GM23338 (cell line): Measurements from ENCODE around the gene SLC27A4.

Experiments used
- CREB1 ChIP-seq: fragments of 250-450 bp; sonication (Bioruptor Pico); IDR thresholded peaks from 2 replicates; pipeline ENCODE4 v1.5.0; 2020; ENCODE audit warnings: low read depth, mild to moderate bottlenecking, moderate library complexity
- CTCF ChIP-seq, 2 experiments: fragments of 200-600 bp in 1 of 2; sonication (generic) in 1 of 2; conservative IDR thresholded peaks; 2 replicates each; pipeline versions ENCODE4 v1.5.1 to v1.6.1; 2016 to 2017; ENCODE audit warnings: antibody characterized with exemption in 2 of 2, low read depth in 2 of 2, mild to moderate bottlenecking in 2 of 2, moderate library complexity in 1 of 2
- EZH2 ChIP-seq: fragments of 200-600 bp; sonication (generic); IDR thresholded peaks from one replicate; pipeline ENCODE4 v1.8.0; 2017; ENCODE audit warnings: antibody characterized with exemption, mild to moderate bottlenecking, low read depth; ENCODE audit not compliant: unreplicated experiment
- EZH2phosphoT487 ChIP-seq: fragments of 200-600 bp; sonication (generic); IDR thresholded peaks from one replicate; pipeline ENCODE4 v1.8.1; 2018; ENCODE audit warnings: antibody characterized with exemption; ENCODE audit not compliant: unreplicated experiment
- JUNB ChIP-seq: IDR thresholded peaks from one replicate; pipeline ENCODE4 v1.6.1; 2016; ENCODE audit warnings: antibody characterized with exemption; ENCODE audit not compliant: unreplicated experiment
- NANOG ChIP-seq: IDR thresholded peaks from 2 replicates; pipeline ENCODE4 v1.6.1; 2016; ENCODE audit warnings: antibody characterized with exemption, borderline replicate concordance
- POLR2AphosphoS5 ChIP-seq: IDR thresholded peaks from 2 replicates; pipeline ENCODE4 v1.6.1; 2016; ENCODE audit warnings: antibody characterized with exemption, low read depth
- ZNF331 ChIP-seq: fragments of 250-450 bp; sonication (Bioruptor Pico); IDR thresholded peaks from 2 replicates; pipeline ENCODE4 v1.5.0; 2020; ENCODE audit warnings: low read depth, mild to moderate bottlenecking, moderate library complexity
- TF ChIP-seq, protein P1 (sequence below): IDR thresholded peaks from one replicate; pipeline ENCODE4 v1.6.1; 2018; ENCODE audit warnings: antibody characterized with exemption; ENCODE audit not compliant: unreplicated experiment
- TF ChIP-seq, protein P2 (sequence below): IDR thresholded peaks from 2 replicates; pipeline ENCODE4 v1.6.1; 2016; ENCODE audit warnings: antibody characterized with exemption

DNA sequence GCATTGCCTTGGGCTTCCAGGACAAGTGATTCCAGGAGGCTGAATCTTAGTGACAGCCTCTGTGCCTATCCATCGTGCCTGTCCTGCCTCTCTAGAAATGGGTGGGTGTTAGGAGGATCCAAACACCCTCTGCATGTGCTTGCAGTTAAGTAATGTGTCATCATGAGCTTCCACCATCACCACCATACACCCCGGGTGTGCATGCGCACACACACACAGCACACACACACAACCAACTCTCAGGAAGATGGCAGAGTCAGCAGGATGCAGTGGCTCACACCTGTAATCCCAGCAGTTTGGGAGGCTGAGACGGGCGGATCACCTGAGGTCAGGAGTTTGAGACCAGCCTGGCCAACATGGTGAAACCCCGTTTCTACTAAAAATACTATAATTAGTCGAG lies 57.5 kb downstream of the SLC27A4 start:
- TF ChIP-seq CTCF (conservative IDR thresholded peaks at IDR 0.05; ENCODE audit: low read depth in 2 of 2): no peak
- TF ChIP-seq EZH2phosphoT487: no peak
- no peak for TF ChIP-seq EZH2
- TF ChIP-seq, protein P1, sequence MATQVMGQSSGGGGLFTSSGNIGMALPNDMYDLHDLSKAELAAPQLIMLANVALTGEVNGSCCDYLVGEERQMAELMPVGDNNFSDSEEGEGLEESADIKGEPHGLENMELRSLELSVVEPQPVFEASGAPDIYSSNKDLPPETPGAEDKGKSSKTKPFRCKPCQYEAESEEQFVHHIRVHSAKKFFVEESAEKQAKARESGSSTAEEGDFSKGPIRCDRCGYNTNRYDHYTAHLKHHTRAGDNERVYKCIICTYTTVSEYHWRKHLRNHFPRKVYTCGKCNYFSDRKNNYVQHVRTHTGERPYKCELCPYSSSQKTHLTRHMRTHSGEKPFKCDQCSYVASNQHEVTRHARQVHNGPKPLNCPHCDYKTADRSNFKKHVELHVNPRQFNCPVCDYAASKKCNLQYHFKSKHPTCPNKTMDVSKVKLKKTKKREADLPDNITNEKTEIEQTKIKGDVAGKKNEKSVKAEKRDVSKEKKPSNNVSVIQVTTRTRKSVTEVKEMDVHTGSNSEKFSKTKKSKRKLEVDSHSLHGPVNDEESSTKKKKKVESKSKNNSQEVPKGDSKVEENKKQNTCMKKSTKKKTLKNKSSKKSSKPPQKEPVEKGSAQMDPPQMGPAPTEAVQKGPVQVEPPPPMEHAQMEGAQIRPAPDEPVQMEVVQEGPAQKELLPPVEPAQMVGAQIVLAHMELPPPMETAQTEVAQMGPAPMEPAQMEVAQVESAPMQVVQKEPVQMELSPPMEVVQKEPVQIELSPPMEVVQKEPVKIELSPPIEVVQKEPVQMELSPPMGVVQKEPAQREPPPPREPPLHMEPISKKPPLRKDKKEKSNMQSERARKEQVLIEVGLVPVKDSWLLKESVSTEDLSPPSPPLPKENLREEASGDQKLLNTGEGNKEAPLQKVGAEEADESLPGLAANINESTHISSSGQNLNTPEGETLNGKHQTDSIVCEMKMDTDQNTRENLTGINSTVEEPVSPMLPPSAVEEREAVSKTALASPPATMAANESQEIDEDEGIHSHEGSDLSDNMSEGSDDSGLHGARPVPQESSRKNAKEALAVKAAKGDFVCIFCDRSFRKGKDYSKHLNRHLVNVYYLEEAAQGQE: no peak
- TF ChIP-seq CREB1 (CRISPR knock-in tag): no peak
- no peak for TF ChIP-seq POLR2AphosphoS5
- no peak for TF ChIP-seq ZNF331
- TF ChIP-seq NANOG: no peak
- TF ChIP-seq, protein P2, sequence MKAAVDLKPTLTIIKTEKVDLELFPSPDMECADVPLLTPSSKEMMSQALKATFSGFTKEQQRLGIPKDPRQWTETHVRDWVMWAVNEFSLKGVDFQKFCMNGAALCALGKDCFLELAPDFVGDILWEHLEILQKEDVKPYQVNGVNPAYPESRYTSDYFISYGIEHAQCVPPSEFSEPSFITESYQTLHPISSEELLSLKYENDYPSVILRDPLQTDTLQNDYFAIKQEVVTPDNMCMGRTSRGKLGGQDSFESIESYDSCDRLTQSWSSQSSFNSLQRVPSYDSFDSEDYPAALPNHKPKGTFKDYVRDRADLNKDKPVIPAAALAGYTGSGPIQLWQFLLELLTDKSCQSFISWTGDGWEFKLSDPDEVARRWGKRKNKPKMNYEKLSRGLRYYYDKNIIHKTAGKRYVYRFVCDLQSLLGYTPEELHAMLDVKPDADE: no peak
- no peak for TF ChIP-seq JUNB
